WERI-Rb-1 (cell line): ENCODE results near the gene IRS1.

Experiments used
- DNase-seq: peaks from one replicate; pipeline ENCODE4 v3.0.0-alpha.2; 2020
- H3K27ac ChIP-seq: fragments of 250-450 bp; sonication (Bioruptor Pico); 2 replicates; pipeline ENCODE4 v1.5.1; 2020; ENCODE audit warnings: mild to moderate bottlenecking, moderate library complexity
- H3K27me3 ChIP-seq: fragments of 250-450 bp; sonication (Bioruptor Pico); 2 replicates; pipeline ENCODE4 v1.5.1; 2021; ENCODE audit warnings: mild to moderate bottlenecking, low read depth, moderate library complexity; ENCODE audit not compliant: insufficient read depth, severe bottlenecking
- H3K36me3 ChIP-seq: fragments of 250-450 bp; sonication (Bioruptor Pico); 2 replicates; pipeline ENCODE4 v1.5.1; 2020; ENCODE audit warnings: mild to moderate bottlenecking, moderate library complexity
- H3K4me3 ChIP-seq: 2 replicates; pipeline ENCODE4 v1.5.1; 2011; ENCODE audit warnings: low read depth, mild to moderate bottlenecking, control low read depth, low read length
- H3K9me3 ChIP-seq: fragments of 250-450 bp; sonication (Bioruptor Pico); 2 replicates; pipeline ENCODE4 v1.5.1; 2021; ENCODE audit warnings: mild to moderate bottlenecking, moderate library complexity; ENCODE audit not compliant: severe bottlenecking
- TF ChIP-seq, protein P1 (sequence below): IDR thresholded peaks from 2 replicates; pipeline ENCODE4 v1.5.1; 2011; ENCODE audit warnings: low read depth, mild to moderate bottlenecking, control low read depth, inconsistent platforms, low read length

The IRS1 gene

DNA sequence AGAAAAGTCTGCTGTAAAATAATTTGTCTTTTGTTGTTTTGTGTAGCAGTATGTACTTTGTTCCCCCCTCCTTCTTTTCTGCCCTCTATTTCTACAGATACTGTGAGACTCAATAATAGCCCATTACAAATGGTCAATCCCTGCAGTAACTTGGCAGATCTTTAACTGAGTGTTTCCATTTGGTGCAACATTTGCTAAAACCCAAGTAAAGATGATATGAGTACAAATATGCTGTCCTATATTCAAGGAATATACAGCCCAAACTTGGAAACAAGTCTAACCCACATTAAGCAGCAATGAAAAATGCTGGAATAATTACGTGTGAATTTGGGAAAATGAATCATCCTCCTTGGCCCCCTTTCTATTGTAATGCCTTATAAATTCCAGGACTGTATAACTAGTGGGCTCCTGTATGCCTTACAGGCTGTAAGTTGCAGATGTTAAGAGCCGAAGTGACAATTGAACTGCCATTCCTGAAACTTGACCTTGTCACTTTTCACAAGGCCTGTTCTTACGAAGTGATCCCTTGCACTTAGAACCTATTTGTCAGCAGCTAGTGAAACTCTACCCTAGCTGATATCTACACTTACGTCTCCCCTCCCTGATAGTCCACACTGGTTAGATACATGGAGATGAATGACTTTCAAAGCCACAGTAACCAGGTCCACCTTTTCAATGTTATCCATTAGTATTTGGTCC, 104.9 kb downstream of the IRS1 start:
- DNase-seq, result no peak
- Histone ChIP-seq H3K4me3 (no peak overlapping the region), H3K27ac (no peak overlapping the region), H3K36me3 (no peaks in the 10 kb centered on the region), H3K27me3 (no peaks in the 10 kb centered on the region), H3K9me3 (no peaks in the 10 kb centered on the region)
- TF ChIP-seq, protein P1, sequence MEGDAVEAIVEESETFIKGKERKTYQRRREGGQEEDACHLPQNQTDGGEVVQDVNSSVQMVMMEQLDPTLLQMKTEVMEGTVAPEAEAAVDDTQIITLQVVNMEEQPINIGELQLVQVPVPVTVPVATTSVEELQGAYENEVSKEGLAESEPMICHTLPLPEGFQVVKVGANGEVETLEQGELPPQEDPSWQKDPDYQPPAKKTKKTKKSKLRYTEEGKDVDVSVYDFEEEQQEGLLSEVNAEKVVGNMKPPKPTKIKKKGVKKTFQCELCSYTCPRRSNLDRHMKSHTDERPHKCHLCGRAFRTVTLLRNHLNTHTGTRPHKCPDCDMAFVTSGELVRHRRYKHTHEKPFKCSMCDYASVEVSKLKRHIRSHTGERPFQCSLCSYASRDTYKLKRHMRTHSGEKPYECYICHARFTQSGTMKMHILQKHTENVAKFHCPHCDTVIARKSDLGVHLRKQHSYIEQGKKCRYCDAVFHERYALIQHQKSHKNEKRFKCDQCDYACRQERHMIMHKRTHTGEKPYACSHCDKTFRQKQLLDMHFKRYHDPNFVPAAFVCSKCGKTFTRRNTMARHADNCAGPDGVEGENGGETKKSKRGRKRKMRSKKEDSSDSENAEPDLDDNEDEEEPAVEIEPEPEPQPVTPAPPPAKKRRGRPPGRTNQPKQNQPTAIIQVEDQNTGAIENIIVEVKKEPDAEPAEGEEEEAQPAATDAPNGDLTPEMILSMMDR, result no peak

DNA sequence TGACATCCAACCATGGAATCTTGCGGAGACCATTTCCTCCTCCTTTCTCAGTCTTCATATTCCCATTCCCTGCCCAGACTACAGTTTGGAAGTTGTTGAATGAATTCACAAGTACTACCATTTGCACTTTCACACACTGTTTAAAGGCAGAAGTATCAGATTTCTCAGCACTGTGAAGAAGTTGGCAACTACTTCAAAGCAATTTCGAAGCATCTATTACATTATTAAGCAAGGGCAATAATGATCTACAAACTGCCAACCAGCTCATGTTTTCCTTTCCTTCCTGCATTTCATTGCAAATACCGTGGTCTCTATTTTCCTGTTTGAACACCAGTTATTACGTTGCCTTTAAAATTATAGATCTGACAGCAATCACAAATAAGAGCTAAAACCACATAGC, 105.5 kb downstream of the IRS1 start:
- no peaks in the 10 kb centered on the region for H3K36me3 ChIP-seq
- DNase-seq, result no peak
- no peak overlapping the region for H3K27ac ChIP-seq
- TF ChIP-seq, protein P1, result no peak
- no peaks in the 10 kb centered on the region for H3K9me3 ChIP-seq
- H3K4me3 ChIP-seq, result no peak overlapping the region
- H3K27me3 ChIP-seq, result no peaks in the 10 kb centered on the region

DNA sequence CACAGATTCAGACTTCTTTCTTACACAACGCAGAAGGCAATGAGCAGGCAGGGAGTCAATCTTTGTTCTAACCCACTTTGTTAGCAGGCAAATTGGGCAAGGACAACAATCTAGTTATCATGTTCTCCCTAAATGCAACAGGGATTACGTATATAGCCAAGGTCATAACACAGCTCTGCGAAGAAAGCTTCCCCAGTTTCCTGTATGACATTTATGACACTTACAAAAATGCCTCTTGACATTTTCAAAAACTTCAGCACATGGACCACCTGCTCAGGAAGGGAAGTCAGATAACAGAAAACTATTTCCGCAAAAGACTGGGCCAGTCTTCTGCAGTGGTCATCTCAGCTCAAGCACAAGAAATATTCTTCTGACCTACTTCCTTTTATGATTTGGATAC, 106.1 kb downstream of the IRS1 start:
- no peak overlapping the region for H3K4me3 ChIP-seq
- TF ChIP-seq, protein P1, result no peak
- H3K27ac ChIP-seq, result no peak overlapping the region
- no peak for DNase-seq
- no peaks in the 10 kb centered on the region for H3K9me3 ChIP-seq
- H3K36me3 ChIP-seq, result no peaks in the 10 kb centered on the region
- no peaks in the 10 kb centered on the region for H3K27me3 ChIP-seq

DNA sequence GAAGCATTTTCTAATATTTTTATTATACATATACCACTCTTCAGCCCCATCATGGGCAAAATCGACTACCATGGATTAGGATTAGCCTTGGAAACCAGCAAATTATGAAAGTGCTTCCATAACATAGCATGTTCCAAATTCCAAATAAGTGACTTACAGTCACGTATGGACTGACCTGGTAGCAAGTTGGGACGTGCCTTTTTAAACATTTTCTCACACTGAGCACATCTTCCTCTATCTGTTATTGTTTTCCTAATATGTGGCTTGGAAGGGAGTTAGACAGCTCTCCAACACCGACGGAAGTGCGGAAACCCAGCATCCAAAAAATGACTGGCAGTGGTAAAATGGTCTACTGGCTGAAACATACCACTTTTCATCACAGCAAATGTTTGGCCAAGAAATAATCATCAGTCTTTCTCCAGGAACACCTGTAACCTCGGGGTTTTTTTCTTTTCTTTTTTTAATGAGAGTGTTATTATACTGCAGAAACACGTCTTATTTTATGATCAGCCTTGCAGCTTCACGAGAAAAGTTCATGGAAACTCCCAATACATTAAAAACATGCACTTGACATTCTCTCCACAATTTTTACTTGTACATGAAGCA, 107.0 kb downstream of the IRS1 start:
- no peak for DNase-seq
- no peaks in the 10 kb centered on the region for H3K9me3 ChIP-seq
- H3K27ac ChIP-seq, result no peak overlapping the region
- H3K4me3 ChIP-seq, result no peak overlapping the region
- TF ChIP-seq, protein P1, result no peak
- no peaks in the 10 kb centered on the region for H3K36me3 ChIP-seq
- H3K27me3 ChIP-seq, result no peaks in the 10 kb centered on the region

DNA sequence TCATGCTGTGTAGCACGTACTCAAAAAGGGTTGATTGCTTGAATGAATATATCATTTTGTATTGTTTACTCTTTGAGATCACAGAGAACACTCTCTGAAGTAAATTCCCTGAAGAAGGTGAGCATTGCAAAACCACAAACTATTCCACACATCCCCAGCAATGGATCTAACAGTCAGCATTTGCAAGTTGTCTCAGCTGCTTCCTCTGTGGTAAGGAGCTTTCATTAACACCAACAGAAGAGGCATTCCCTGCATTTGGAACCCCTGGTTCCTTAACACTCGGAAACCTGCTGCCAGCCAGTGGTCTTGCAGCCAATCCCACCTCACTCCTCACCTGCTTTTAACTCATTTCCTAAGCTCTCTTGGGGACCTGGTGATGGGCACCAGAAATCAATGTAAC, 108.4 kb downstream of the IRS1 start:
- Histone ChIP-seq H3K36me3 (no peaks in the 10 kb centered on the region), H3K9me3 (no peaks in the 10 kb centered on the region), H3K4me3 (no peak overlapping the region), H3K27ac (no peak overlapping the region), H3K27me3 (no peaks in the 10 kb centered on the region)
- TF ChIP-seq, protein P1, result no peak
- DNase-seq, result no peak
